Left lobe of liver (tissue), 2 donors: ENCODE measurements around the gene SMIM10L1. TPM values are rescaled to one million over a fixed set of nuclear protein-coding genes. Genes with fewer than 3 reads are reported as not detected.

Source experiments
- ATAC-seq: fragments of 200-7000 bp; cut with Tn5 transposase; one replicate; pipeline ENCODE4 v1.9.1; 2020; ENCODE audit warnings: mild to moderate bottlenecking, moderate library complexity
- DNase-seq: peaks from one replicate; pipeline ENCODE4 v3.0.0-alpha.2; 2020; ENCODE audit warnings: low spot score
- total RNA-seq: library from RNA; stranded (reverse); gene quantifications from one replicate; pipeline ENCODE4 v1.2.1, GENCODE V29; 2021
- donor health status: DM: no; HTN: no; CAD: no; lungs with moderate emphysema.
- donor health status: DM: no; HTN: yes; CAD: no.

The SMIM10L1 gene
- total RNA-seq, result 6.4 TPM

DNA sequence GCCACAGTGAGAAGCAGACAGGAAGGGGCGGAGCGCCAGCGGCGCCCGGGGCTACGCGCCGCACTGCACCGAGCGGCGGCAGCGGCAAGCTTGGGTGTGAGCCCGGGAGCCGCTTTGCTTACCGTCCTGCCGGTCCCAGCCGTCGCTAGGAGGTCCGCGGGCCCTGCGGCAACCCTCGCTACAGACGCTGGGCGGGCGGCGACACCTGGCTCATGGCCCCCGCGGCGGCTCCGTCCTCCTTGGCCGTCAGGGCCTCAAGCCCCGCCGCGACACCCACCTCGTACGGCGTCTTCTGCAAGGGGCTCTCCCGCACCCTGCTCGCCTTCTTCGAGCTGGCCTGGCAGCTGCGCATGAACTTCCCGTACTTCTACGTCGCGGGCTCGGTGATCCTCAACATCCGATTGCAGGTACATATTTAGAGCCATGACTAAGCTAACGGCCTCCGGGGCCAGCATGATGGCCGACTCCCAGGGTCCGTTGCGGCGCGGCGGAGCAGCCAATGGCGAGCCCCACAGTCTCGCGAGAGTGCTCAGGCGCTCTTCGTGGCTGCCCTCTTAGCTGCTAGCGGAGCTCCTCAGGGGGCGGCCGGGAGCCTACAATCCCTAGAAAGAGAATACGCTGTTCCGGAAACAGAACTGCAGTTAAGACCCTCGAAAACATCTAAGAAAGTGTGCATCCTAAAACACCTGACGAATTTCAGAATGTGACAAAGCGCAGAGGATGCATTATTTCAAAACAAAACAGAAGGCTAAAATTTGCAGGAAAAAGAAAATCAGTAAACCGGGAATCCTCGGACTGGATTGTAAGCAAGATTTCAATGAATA is at the start of gene SMIM10L1:
TSS of gene SMIM10L1 (plus strand) at position 50 of the 824 bp plus-strand sequence. CDS start at position 213, 163 bp downstream.
- peak; percentile 92 for DNase-seq
- ATAC-seq, result peak; percentile 99

DNA sequence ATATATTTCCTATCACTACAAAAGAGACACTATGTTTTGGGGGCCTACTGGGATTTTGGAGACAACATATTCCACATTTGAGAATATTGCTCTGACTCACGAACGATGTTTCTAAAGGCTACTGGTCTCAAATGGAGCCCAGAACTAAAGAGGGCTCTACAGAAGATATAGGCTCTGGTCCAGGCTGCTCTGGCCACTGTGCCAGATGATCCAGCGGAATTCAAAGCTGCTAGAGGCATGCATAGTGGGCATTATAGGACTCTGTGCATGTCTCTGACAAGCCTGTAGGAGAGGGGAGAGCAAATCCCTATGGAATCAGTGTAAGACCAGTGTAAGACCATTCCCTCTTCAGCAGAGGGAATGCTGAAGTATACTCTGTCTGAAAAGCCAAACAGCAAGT is 40.6 kb upstream of the SMIM10L1 start:
- DNase-seq (no peak), ATAC-seq (no peak)

DNA sequence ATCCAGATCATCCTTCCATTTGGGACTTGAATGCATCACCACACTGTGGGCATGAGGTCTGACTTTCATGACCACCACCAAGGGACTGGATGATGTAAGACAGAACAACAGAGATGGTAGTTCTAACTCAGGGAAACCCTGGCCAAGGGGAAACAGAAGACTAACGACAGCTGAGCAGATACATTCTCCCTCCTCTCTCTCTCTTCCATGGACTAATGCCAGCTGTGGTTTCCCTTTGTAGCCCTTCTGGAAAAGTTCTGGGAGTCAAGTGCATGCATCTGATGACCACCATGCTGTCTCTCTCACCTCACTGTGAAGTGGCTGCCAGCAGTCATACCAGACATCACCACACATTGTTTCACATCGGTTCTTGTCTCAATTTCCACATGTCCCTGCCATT is 40.0 kb upstream of the SMIM10L1 start:
- no peak for DNase-seq
- ATAC-seq, result no peak

DNA sequence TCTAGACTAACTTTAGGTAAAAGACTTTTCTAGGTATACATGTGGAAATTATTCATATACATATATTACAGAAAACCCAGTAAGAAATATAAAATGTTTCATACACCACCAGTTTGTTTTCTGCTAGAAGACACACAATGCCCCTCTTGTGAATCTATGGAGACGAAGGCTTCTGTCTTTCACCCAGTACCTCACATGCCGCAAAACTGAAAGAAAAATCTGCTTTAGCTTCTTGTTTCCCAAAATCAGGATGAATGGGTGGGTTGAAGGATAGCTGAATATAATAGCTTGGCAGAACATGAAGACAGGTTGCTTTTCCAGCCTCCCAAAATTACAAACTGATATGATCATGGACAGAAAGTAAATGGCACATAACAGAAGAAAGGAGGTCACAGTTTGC is 37.8 kb upstream of the SMIM10L1 start:
- DNase-seq, result no peak
- no peak for ATAC-seq

DNA sequence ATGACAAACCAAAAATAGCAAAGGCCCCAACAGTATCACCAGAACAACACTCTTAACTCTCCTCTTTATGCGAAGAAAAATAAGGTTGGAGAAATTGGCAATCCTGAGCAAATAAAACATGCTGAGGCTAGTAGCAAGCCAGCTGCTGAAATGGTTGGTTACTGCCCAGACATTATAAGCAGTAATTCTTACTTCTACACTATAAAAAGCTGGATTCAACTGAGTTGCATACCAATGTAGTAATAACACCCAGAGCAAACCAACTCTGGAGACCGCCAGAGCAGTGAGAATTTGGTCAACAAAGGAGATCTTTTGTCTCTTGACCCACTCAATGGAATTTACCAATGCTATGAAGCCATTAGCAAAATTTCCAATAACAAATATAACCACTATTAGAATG is 37.2 kb upstream of the SMIM10L1 start:
- DNase-seq (no peak), ATAC-seq (no peak)

DNA sequence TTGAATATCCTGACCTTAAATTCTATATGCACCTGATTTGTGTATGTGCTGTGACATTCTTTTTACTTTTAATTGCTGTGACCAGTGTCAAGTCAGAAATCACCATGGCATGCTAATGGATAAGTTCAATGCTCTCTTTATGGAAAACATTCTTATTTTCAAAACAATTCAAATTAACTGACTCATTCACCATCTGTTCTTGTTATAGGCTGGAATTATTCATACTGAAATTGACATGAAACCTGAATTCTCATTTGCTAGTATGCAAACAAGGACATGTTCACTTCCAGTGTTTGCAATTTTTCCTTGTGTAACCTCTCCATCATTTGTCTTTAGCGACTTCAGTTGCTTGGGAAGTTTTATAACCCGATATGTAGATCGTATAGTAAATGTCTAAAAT is 36.7 kb upstream of the SMIM10L1 start, which contains the start of gene TAS2R30:
TSS of gene TAS2R30 (minus strand) at position 340 of the 400 bp plus-strand sequence. CDS start 400 bp downstream, outside the sequence.
- DNase-seq, result no peak
- ATAC-seq, result no peak

DNA sequence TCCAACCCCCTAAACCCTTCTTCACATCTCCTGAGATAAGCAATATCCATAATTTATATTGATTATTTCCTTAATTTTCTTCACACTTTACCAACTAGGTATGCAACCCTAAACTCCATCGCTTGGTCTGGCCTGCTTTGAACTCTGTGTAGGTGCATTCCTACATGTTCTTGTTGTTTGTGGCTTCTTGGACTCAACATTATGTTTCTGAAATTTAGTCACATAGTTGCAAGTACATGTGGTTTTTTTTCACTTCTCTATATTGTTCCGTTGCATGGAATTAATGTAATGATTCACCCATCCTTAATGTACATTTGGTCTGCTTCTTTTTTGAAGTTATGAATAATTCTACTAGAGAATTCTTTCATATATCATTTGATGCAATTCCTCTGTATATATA is 34.9 kb upstream of the SMIM10L1 start:
- ATAC-seq, result no peak
- DNase-seq, result no peak

DNA sequence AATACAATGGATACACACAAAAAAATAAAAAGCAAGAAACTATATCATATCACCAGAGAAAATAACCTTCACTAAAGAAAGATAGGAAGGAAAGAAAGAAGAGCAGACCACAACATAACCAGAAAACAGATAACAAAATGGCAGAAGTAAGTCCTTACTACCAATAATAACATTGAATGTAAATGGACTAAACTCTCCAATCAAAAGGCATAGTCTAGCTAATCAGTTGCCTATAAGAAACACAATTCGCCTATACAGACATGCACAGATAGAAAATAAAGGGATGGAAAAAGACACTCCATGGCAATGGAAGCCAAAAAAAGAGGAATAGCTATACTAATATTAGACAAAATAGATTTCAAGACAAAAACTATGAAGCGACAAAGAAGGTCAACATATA is 27.6 kb upstream of the SMIM10L1 start:
- ATAC-seq, result no peak
- no peak for DNase-seq

DNA sequence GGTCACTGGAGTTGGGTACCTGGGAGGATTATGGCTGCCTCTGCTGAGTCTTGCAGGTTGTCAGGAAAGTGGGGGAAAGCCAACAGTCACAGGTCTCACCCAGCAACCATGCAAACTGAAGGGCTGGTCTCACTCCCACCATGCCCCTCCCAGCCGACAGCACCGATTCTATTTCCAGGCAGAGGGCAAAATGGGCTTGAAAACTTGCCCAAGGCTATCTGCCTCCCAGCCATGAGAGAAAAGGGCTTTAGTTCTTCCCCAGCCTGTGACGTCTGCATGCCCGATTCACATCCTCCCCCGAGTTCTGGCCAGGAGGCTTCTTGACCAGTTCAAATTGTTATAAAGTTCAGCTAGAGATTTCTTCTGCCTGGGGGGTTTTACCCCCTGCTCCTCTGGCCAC is 26.7 kb upstream of the SMIM10L1 start:
- DNase-seq (no peak), ATAC-seq (no peak)

DNA sequence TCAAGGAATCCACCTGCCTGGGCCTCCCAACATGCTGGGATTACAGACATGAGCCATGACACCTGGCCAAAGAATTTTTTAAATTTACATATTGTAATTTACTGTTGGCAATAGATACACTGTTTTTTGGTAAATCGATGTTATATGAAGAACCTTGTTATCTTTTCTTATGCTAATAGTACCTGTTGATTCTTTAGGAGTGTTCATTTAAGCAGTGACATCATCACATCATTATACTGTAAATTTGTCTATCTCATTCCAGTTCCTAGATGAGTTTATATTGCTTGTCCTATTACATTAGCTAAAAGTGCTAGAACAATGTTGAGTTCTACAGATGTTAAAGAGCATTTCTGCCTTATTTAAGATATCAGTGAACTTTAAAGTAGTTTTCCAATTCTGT is 23.6 kb upstream of the SMIM10L1 start:
- ATAC-seq, result no peak
- DNase-seq, result no peak

DNA sequence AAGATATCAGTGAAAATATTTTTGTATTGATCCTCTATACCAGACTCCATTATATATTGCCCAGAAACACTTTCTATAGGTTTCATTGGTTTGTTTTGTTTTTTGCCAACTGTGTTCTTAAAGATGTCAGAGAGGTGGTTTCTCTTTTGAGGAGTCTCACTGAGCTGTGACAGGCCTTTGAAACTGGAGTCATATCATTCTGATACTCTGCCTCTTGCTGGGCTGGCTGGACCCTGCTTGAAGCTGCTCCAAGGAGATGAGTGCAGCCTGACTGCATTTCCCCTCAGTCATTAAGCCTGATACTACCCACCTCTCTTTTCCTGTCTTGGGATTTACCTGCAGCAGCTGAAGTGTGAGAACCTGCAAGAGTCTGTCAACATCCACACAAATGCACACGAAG is 20.2 kb upstream of the SMIM10L1 start:
- DNase-seq (no peak), ATAC-seq (no peak)

DNA sequence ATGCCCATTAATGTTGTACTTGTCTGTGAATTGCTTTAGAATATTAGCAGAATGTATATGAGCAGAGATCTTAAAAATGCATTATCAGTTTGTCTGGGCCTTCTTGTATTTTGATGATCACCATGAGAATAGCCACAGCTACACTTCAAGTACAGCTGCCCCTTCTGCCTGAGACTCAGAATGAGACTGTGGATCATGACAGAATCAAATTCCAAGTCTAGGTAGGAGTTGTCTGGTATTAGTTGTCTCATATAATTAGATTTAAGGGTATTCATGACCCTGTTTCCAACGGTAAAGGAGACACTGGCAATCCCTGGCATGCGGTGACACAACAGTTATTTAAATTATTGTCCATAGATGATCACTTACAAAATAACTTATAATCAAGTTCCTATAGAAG is 18.3 kb upstream of the SMIM10L1 start:
- no peak for DNase-seq

DNA sequence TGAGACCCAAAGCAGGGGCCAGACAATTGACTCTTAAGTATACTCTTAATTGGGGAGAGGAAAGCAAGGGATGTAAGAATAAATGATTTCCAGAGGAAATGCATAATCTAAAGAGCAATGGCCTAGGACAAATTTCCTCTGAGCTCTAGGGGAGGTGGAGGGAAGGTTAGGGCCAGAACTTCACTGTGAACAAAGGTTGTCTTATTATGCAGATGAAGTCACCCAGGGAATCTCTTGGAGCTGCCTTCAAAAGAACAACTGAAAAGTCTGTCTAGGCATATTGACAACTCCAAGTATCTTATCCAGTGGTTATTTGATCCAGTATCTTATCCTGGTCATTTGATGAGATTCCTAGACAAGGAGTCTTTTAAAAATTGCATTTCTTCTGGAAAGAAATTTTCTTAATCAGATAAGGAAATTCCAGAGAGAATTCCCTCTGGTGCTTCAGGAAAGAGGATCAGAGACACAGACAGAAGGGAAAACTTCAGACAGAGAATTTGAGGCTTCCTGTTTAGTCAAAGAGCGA is 16.5 kb upstream of the SMIM10L1 start:
- ATAC-seq (no peak), DNase-seq (no peak)

More for the DNA sequence above, 18.3 kb upstream of the SMIM10L1 start:
- ATAC-seq, result no peak

DNA sequence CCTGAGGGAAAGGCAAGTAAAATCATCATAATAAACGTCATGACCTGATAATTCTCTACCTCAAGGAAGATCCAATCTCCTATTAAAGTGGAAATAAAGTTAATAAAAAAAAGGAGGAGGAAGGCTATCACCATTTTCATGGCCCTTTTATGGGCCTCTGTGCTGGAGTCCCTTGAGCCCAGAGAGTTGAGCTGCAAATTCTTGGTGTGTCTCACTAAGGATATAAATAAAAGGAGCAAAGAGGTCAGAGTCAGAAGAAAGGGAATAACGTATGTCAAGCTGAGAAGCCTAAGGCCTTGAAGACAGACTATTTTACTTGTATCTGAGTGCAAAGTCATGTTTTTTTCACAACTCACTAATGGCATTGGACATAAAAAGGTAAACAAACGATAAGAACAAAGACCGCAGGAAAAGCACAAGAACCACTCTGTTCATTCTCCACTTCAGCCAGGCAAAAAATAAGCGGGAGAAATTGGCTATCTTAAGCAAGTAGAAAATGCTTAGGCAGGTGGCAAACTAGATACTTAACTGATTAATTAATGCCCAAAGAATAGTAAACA is 12.0 kb upstream of the SMIM10L1 start:
- ATAC-seq (no peak), DNase-seq (no peak)

DNA sequence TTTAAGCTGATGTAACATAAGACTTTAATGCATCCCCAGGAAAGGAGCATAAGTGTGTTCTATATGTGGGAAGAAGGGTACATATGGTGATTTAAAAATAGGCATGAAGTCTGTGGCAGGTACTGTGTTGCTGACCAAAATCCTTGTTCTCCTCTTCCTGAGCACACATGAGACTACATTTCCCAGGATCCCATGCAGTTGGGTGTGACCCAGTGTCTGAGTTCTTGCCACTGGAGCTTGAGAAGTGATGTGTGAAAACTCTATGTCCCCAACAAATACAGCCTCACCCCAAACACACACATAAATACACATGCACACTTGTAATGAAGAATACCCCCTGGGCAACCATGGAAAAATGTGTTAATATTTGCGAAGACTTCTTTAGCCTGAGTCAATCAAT is 8.5 kb upstream of the SMIM10L1 start:
- DNase-seq, result no peak
- peak; percentile 46 for ATAC-seq

DNA sequence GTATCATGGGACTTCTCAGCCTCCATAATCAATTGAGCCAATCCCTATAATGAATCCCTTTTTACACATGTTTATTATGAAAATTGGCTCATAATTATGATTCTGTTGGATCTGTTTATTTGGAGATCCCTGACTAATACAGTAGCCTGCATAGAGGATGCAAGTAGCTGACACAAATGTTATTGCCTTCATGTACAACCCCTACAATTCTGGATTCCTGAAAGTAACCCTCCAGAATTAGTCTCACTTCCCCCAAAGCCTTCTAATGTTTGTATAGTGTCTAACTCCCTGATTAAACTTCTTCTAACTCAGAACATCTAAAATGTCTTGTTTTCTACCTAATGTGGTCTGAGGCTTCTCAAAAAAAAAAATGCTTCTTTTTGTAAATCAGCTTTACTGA is 6.6 kb upstream of the SMIM10L1 start:
- no peak for ATAC-seq
- no peak for DNase-seq

DNA sequence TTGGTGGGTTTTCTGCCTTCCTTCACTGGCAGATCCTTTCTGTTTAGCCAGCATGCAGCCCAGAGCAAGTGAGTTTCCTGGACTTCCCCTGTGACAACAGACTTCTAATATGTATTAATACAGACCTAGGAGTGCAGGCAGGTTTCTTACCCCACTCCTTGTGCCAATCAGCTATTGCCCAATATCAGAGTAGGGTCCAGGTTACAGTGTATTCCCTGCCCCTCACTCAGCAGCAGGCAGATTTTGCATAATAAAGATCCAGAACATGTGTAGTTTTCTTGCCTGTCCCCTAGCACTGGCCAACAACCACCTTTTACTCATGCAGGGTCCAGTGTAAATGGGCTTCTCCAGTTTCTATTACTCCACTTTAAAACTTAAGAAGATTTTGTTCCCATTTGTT is 4.7 kb upstream of the SMIM10L1 start:
- DNase-seq (no peak), ATAC-seq (no peak)

DNA sequence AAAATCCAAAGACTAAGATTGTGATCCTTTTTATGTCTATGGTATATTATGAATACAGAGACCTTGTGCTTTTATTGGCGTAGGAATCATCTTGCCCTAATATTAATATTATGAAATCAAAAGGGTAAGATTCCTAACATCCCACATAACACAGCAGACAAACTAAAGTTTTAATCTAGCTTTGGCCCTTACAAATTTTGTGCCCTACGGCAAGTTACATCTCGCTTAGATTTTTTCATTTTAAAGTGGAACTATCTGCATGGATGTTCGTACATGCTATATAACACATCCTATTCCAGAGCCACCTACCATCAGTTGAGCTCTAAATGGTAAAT is 217 bp upstream of the SMIM10L1 start:
- ATAC-seq, result no peak
- no peak for DNase-seq

DNA sequence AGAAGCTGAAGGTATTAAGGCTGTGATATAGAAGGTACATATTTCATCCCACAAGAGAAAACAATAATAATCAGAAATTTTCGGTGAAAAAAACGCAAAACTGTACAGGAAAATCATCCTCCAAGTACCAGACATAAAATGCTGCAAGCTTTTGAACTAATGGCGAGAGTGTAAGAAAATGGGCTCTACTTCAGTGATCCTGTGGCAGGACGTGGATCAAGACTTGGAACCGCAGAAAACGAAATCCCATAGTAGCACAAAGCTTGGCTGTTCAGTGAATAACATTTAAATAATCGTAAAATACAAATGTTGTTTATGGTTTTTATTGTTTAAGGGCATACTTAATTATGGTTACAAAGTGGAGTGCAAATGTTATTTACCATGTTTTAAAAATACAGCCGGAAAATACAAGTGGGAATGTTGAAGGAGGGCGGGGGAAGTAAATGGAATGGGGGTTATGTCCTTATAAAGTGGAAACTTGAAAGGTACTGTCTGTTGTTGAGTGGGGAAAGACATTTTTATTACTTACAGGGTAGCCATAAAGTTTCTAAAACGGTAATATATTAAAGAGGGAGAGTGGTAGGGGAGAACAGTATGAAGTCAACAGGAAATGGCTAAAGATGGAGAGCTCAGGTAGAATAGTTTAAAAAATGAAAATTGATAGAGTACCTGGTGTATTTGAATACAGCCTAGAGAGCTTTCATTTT is 1.1 kb downstream of the SMIM10L1 start:
- DNase-seq, result no peak
- no peak for ATAC-seq

DNA sequence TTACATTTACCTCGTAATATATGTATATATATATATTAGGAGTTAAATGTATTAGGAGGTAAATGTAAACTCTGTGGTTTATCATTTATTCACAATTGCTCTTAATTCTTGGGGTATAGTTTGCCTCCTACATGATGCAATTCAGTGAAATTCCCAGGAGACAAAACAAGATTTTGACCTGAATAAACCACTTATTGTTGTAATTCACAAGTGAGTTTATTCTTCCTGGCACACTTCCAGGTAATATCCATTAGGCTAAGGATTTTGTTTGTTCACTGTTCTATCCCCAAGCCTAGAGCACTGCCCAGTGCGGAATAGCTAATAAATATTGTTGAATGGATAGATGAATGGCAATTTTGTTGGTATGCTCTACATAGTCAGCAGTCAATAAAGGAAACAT is 3.0 kb downstream of the SMIM10L1 start:
- ATAC-seq (no peak), DNase-seq (no peak)

DNA sequence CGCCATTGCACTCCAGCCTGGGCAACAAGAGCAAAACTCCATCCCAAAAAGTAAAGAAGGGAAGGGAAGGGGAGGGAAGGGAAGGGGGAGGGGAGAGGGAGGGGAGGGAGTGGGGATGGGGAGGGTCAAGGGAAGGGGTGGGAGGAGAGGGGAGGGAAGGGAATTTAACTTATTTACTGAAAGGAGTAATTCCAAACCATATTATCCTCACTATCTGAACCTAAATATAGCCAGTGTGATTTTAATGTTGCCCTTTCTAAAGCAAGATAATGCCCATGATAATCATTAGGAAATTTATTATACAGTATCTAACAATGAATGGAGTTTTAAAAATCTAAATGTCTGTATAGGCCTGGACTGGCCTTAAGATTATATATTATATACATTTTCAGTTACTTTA is 7.3 kb downstream of the SMIM10L1 start:
- DNase-seq (no peak), ATAC-seq (no peak)

DNA sequence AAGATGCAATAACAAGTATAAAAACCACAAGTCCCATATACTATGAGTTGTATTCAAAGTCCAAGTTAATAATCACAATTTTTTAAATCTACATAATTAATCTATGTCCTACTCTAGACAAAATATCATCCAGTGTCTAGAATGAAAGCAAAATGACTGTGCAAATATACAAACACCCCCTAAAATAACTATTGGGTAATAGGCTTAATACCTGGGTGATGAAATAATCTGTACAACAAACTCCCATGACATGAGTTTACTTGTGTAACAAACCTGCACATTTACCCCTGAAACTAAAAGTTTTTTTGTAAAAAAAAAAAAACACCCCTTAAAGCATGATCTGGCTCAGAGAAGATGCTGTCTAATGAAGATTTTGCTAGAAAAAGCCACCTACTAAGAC is 11.5 kb downstream of the SMIM10L1 start:
- DNase-seq (no peak), ATAC-seq (peak; percentile 44)
